NCI-H2081 treated with DMSO at 0.1 percent for 48 hours (cell line): ENCODE results near the gene C8B.

ENCODE experiments used
- DNase-seq: peaks from one replicate; lab custom pipeline; 2025; lab: John Stamatoyannopoulos, UW

The C8B gene

DNA sequence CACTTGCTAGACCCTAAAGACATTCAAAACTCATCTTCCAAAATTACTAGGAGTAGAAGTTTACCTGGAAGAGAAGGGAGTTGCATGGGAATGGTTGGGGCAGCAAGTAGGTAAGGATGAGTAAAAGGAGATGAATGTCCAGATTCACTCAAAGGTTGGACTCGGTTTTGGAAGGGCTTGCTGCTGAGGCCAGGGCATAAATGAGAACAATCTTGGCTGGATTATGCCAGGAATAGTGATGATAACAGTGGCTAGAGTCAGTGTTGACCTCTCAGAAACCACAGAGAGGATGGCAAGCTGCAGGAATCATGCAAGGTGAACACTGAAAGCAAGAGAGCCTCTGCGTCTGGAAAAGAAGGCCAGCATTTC, 67.8 kb downstream of the C8B start:
- no peak for DNase-seq

DNA sequence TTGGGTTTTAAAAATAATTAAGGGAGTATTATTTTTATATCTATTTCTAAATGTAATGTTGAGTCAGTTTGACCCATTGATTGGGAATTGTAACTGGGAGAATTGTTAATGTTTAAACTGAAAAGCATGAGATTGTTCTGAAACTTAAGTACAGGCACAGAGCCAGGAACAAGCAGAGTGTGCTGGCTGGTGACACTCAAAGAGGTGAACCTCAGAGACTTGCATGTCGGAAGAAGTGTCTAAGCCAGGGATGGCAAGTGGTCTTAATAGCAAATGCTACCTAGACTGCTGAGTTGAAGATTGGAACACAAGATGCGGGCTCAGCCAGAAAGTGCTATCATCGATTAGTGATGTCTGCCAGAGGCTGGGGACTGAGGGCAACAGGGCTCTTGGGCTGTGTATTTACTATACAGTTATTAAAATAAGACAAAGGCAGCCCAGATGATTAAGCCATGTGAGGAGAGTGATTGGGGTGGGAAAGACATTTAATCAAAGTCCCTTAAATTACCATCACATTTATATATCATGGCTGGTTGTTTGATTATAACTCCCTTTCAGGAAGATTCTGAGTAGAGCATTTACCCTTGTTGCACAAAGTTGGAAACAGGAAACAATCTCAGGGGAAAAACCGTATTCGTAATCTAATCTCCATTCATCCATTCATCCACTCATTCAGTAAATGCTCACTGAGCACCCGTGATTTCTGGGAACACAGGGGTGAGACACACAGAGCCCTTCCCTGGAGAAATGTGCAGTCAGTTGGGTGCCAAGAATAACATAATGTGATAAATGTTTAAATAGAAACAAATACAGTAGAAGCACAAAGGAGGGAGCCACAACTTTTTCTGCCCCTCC, 68.4 kb downstream of the C8B start:
- DNase-seq: no peak

DNA sequence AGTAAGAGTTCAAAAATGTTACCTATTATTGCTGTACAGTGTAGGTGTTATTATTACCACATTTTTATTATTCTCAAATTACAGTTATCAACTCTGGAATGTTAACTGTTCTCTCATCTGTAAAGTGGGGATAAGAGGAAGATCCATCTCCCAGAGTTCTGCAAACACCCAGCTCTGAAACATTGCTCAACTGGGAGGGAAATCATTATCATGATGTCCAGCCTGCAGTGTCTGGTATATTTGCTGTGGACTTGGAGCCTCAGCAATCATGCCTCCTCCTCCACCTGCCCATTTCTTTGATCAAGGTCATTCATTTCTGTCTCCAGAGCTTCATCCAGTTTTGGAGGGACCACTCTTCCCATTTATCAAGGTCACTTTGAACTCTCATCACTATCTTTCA, 71.8 kb downstream of the C8B start:
- no peak for DNase-seq

DNA sequence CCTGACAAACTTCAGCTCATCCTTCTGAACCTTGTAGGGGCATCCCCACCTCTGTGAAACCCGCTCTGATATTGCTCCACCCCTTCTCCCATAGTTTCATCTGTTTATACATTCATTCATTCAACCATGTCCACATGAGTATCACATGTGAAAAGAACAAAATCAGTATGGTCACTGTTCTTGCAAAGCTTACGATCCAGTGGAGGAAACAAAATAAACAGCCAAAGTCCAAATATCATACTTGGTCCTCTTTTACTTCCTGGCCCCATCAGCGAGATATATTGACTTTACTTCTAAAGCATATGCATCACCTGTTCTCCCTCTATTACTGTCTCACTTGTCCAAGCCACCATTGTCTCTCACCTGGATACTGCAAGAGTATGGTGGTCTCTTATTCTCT, 75.6 kb downstream of the C8B start:
- no peak for DNase-seq

DNA sequence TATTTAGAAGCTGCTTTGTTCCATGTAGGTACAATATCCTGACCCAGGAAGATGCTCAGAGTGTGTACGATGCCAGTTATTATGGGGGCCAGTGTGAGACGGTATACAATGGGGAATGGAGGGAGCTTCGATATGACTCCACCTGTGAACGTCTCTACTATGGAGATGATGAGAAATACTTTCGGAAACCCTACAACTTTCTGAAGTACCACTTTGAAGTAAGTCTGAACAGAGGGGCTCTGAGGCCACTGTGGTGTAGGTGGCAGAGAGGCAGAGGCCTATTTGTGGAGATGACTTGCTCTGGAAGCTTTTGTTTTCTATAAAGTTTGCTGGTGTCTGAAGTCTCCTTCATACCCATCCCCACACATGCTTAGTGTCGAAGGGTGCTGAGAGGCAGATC, 84.4 kb downstream of the C8B start:
- DNase-seq: no peak

DNA sequence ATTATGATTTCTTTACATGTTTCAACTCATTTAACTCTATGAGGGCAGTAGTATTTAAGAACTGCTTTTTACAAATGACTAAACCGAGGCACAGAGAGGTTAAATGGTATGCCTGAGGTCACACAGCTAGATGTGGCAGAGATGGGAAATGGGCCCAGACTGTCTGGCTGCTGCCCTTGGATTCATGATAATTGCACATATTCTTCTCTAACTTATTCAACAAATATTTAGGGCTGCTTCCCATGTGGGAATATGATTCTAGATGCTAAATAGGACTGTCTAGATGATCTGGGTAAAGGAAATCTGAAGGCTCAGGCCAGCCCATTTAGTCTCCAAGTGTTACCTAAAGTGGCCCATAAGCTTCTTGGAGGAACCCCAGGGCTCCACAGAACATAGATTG, 85.0 kb downstream of the C8B start:
- no peak for DNase-seq
